Hematopoietic multipotent progenitor cell treated with erythropoietin and hydrocortisone succinate and interleukin-3 and kit ligand, for 15 days (in vitro differentiated cells): ENCODE data around the gene HORMAD2.

Experiments
- DNase-seq: peaks from one replicate; pipeline ENCODE4 v3.0.0-alpha.2; 2015; ENCODE audit warnings: low spot score

The HORMAD2 gene

DNA sequence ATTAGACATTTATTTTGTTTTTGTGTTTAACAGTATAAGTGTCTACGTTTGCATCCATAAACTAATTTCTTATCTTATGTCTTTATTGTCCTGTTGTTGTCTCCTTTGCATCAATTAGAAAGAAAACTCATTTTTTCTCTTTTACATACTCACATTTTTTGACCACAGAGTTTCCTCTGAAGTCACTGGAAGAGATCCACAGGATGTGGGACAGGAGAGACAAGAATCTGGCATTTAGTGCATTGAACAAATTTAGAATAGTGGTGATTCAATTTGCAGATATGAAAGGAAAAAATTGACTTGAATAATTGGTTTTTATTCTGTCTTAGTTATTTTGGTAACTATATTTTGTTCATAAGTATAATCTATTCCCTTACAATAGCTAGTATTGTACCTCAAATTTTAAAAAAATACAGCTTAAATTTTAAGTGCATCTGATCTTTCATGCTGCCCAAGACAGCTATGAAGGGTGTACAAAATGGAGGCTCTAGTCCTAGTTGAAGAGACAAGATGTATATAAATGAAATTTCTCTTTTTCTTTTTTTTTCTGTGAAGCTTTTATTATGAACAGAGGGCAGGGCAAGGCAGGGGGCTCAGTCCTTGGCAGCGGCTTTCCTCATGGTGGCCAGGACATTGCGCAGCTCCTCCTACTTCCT lies 24.4 kb downstream of the HORMAD2 start:
- DNase-seq = no peak

GRCh38 chr22:30105483-30105882 lies 25.2 kb downstream of the HORMAD2 start:
- DNase-seq = no peak

GRCh38 chr22:30113494-30113893 lies 33.2 kb downstream of the HORMAD2 start:
- DNase-seq = no peak

DNA sequence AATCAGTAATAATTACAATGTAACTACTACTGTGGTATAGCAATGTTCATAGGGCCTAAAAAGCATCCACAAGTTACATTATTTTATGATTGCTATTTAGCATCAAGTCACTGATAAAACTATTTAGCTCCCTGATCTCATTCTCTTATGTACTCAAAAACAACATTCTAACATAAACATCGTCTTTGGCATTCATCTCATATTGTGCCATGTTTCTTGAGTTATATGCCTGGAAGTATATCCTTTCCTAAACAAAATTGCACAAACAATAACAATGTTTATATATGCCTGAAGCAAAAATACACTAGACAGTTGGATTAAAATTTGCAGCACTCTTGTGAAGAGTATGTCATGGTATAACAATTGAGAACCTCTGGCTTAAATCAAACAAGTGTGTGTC lies 34.1 kb downstream of the HORMAD2 start:
- no peak for DNase-seq

DNA sequence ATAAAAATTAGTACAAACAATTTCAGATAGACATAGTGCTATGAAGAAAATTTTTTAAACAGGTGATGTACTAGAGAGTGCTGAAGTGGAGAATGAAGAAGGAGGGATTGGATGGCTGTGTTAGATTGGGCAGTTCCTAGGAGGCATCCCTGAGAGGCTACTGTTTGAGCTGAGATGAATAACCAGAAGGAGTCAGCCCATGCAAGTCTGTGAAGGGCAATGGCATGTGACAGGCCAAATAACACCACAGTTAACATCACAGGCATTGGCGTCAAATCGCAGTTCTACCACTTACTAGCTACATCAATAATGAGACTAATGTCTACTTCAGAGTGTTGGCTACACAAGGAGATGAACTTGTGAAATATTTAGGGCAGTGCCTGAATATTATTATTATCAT lies 35.4 kb downstream of the HORMAD2 start:
- DNase-seq = no peak

DNA sequence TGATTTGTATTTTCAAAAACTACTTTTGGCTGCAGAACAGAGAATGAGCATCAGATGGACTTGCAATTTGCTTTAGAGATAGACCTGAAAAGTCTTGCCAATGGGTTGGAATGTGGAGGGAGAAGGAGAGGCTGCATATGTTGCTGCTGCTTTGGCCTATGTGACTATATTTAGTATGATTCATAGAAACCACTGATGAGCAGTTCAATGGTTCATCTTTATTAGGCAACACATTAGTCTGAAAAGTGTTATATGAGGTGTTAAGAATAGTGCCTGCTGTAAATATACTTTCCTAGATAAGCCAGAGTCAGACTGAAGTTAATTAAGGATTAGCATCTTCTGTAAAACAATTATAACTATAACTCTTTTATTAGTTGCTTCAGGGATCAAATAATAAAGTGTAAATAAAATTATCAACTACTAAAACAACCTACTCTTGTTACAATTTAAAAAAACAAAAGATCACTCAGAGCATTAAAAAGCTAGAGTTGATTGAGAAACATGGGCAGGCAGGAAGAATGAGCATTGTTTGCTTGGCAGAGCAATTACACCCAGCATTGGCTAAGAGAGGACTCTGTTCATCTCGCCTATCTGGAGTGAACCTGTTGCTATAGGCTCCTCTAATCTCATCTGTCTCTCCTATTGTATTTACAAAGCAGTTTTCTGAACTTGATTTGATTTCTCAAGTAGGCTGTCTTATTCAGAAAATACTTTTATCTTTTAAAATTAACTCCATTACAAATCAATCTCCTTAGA lies 36.3 kb downstream of the HORMAD2 start:
- no peak for DNase-seq

- no peak for DNase-seq
Measured at GRCh38 chr22:30117256-30117655, 37.0 kb downstream of the HORMAD2 start.

DNA sequence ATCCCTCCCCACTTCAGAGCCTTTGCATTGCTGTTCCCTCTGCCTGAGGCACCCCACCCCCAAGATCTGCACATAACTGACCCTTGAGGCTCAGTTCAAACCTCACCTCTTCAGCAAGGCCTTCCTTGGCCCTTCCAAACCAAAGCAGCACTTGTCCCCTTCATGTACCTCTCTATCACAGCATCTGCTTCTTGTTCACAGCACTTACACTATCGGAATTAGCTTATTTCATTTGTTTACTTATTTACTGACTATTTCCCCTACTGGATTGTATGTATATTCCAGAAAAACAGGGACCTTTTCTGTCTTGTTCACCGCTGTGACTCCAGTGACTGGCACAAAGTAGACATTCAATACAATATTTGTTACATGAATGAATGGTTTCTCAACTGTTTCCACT lies 38.0 kb downstream of the HORMAD2 start:
- no peak for DNase-seq

DNA sequence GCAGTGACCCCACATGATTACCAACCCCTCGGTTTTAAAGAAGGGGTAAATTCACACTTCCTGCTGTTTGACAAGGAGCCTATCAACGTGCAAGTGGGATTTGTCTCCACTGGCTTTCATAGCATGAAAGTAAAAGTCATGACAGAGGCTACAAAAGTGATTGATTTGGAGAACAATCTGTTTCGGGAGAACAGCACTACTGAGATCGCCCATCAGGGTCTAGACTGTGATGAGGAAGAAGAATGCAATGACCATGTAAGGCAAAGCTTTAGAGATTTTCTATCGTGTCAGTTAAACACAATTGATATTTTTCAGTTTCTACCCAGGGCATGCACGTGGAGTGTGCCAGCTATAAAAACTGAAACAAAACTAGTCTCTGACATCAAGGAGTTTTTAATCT lies 41.7 kb downstream of the HORMAD2 start:
- DNase-seq = no peak

DNA sequence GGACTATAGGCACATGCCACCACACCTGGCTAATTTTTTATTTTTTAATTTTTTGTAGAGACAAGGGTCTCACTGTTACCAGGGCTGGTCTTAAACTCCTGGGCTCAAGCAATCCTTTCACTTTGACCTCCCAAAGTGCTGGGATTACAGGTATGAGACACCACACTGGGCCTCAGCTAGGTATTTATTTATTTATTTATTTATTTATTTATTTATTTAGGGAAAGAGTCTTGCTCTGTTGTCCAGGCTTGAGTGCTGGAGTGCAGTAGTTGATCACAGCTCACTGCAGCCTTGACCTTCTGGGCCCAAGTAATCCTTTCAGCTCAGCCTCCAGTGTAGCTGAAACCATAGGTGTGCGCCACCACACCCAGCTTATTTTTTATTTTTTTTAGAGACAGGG lies 43.2 kb downstream of the HORMAD2 start:
- DNase-seq = no peak

DNA sequence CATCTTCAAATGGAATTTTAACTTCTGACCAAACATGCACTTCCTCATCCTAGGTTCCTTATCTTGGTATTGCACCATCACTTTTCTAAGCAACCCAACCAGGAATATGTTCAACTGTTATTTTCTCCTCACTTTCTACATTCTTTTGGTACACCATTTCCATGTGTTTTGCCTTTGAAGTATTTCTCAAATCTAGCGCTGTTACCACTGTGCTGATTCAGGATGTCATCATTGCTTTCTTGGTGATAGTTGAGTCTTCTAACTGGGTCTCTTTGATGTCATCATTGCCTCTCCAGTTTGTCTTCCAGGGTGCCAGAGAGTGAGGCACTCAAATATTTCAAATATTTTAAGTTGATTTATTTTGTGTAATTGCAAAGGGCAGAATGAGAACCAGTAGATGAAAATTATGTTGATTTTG lies 47.5 kb downstream of the HORMAD2 start:
- DNase-seq = no peak

DNA sequence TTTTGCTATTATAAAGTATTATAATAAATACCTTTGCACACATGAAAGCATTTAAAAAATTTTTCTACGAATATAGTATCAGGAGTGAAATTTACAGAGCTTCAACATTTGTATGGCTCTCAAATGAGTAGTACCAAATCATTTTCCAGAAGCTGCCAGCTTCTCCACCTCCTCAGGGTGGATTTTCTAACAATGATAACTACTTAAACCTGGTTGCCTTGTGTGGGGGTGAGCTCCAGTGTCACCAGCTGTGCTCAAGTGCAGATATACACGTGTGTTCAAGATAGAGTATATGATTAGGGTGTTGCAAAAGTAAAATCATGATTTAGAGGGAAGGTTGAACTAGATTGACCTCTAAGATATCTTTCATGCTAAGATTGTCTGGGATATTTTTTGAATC lies 48.2 kb downstream of the HORMAD2 start:
- DNase-seq = no peak

- DNase-seq = no peak
Measured at GRCh38 chr22:30129636-30130035, 49.4 kb downstream of the HORMAD2 start.

DNA sequence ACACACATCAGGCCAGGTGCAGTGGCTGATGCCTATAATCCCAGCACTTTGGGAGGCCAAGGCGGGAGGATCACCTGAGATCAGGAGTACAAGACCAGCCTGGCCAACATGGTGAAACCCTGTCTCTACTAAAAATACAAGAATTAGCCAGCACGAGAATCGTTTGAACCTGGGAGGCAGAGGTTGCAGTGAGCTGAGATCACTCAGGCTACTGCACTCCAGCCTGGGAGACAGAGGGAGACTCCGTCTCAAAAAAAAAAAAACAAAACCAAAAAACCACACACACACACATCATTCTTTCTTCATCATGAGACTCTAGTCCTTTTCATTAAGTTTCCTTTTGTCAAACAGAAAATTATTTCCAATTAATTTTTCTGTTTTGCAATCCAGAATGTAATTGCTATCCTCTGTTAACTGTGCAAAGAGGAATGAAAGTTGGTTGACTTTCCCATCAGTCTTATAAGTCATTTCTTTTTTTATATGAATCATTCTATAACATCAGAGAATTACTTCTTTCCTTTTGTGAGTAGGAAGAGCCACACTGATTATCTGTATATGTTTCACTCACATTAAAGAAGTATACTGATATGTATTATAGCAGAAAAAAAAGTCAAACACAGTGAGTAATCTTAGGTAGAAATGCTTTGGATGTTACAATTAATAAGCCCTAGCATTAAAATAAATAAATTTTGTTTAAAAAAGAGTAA lies 52.2 kb downstream of the HORMAD2 start:
- DNase-seq = no peak

DNA sequence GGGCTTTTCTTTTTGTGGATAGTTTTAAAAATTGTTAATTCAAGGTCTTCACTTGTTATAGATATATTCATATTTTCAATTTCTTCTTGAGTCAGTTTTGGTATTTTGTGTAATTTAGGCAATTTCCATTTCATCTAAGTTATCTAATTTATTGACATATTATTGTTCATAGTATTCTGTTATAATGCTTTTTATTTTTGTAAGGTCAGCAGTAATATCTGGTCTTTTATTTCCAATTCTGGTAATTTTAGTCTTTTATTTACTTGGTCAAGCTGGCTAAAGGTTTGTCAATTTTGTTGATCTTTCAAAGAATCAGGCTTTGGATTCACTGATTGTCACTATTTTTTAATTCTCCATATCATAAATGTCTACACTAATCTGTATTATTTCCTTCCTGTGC lies 60.1 kb downstream of the HORMAD2 start:
- no peak for DNase-seq

DNA sequence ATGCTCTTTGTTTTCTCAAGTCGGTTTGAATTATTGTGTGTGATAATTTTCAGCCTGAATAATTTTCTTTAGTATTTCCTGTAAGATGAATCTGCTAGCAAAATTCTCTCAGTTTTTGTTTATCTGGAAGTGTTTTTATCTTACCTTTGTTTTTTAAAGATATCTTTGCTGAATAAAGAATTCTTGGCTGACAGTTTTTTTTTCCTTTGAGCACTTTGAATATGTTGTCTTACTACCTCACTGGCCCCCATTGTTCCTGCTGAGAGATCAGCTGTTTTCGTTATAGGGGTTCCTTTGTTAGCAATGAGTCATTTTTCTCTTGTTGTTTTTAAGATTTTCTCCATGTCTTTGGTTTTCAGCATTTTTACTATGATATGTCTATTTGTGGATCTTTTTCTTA lies 63.0 kb downstream of the HORMAD2 start:
- no peak for DNase-seq

DNA sequence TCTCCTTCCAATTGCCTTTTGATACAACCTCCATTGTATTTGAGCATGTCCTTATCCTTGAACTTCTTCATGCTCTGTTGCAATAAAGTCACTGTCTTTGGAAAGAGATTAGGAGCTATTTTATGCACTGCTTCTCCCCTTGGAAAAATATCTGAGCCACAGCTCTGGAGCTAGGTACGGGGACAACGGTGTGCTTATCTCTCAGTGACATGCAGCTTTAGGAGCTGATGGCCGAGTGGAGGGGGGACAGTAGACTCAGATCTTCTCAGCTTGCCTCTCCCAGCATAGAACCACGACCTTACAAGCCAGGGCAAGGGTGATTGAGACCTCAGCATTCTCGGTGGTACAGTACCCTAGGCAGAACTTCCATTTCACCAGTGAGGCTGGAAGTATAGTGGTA lies 64.1 kb downstream of the HORMAD2 start:
- no peak for DNase-seq

- DNase-seq = no peak
Measured at GRCh38 chr22:30150212-30150611, 69.9 kb downstream of the HORMAD2 start.

- no peak for DNase-seq
Measured at GRCh38 chr22:30158277-30158676, 78.0 kb downstream of the HORMAD2 start.

DNA sequence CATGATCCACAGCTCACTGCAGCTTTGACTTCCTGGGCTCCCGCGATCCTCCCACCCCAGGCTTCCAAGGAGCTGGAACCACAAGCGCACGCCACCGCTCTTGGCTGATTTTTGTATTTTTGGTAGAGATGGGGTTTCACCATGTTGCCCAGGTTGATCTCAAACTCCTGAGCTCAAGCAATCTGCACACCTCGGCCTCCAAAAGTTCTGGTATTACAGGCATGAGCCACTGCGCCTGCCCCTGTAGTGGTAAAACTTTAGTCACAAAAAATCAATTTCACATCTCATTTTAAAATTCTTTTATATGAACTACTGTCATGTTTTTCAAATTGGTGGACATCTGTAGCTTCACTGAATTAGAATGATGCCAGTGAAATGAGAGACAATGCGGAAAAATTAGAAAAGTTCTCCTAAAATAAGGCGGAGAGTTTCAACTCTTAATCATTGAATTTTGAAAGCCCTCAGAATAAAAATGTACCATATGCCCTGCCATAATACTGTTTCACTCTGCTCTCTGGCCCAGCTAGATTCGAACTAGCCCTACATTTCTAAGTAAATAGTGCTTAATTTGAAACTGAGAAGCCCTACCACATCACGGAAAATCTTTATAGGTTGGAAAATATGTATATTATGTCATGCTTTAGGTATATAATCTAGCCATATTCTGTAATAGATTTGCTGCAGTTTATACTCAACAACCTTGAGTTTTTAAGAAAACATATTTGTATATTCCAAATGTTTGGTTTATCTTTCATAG lies 78.7 kb downstream of the HORMAD2 start:
- no peak for DNase-seq

DNA sequence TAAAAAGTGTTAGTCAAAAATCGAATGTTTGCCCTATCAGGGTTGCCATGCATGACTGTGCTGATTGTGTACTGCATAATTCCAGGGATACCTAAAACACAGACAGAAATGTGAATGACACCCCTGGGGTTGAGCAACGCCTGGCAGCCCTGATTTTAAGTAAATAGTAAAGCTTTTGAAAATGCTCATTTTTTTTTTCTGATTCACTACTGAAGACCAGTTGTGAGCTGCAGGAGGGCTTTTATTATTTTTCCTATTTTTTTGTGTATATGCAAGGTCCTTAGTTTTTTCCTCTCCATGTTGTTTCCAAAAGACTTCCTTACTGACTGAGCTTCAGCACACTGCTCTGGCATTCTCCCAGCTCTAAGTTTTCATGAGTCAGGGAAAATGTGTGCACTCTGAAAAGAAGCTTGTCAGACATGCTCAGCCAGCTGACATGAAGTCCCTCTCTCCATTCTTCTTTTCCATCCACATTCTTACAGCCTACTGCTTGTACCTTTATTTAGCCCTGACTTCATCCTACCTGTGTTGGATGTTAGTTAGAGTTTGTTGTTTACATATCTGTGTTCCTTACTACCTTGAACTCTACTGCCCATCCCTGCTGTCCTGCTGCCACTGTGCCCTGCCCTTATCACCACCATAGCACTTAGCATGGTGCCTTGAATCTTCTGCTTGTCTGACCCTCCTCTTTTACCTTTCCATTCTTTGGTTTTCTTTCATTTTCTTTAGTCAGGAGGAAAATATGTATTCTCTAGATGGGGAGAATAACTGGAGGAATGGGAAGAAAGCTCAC lies 79.5 kb downstream of the HORMAD2 start:
- no peak for DNase-seq

DNA sequence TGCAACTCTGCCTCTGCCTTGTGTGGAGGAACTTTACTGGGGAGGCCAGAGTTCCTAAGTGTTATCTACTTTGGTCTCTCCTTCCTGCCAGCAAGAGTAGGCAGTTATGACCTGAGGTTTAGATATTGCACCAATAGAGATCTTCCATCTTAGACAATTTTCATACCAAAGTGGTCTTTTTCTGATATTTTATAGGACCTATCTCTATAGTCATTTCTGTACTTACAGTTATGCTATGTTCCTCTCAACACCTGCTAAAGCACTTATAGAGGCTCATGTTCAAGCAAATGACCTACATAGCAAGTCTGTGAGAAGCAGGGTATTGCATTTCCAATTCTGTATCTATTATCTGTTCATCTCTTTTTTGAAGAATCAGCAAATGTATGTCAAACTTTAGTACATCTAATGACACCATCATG lies 80.8 kb downstream of the HORMAD2 start:
- no peak for DNase-seq
